Measurements from ENCODE around the gene TBCK.

The TBCK gene

GRCh38 chr4:106315968-106316772 lies at the start of gene TBCK, which contains the start of gene AIMP1:
Gene TBCK, minus strand, starts transcription at chr4:106316209. Its CDS starts 7,249 bp downstream, at chr4:106308960.
Gene AIMP1, plus strand, starts transcription at chr4:106316550. Its CDS starts 8,460 bp downstream, at chr4:106325010.
- Histone ChIP-seq H3K27ac (ENCODE audit: low read depth, low read length) (peak within 1 kb of the TSS; percentile 99), H3K4me1 (ENCODE audit: control insufficient read depth in 5 of 5, insufficient read depth in 5 of 5, low read length in 5 of 5) (peaks cover 3 to 38% (median 29%) of the 10 kb centered on the region in 5 donors)

GRCh38 chr4:106365613-106366012 lies 49.6 kb upstream of the TBCK start:
- H3K9me3 ChIP-seq (ENCODE audit: control insufficient read depth in 5 of 5, low read length in 5 of 5) = no peaks in the 10 kb centered on the region
- H3K36me3 ChIP-seq (ENCODE audit: control insufficient read depth in 5 of 5, insufficient read depth in 5 of 5, low read length in 5 of 5) = no peaks in the 10 kb centered on the region
- H3K9ac ChIP-seq (ENCODE audit: low read length in 5 of 5) = no peak overlapping the region
- no peaks in the 10 kb centered on the region for H3K27me3 ChIP-seq (ENCODE audit: control insufficient read depth in 5 of 5, insufficient read depth in 4 of 5, low read length in 5 of 5)
- H3K27ac ChIP-seq (ENCODE audit: low read depth, low read length) = no peak overlapping the region
- peaks cover 0 to 14% (median 4%) of the 10 kb centered on the region in 5 donors for H3K4me1 ChIP-seq (ENCODE audit: control insufficient read depth in 5 of 5, insufficient read depth in 5 of 5, low read length in 5 of 5)
- no peak overlapping the region for H3K4me3 ChIP-seq (ENCODE audit: low read depth in 1 of 5, low read length in 5 of 5)

More at GRCh38 chr4:106315968-106316772, at the start of gene TBCK, which contains the start of gene AIMP1:
- Histone ChIP-seq H3K36me3 (ENCODE audit: control insufficient read depth in 5 of 5, insufficient read depth in 5 of 5, low read length in 5 of 5) (peaks cover 0 to 3% (median 0%) of the 10 kb centered on the region in 5 donors), H3K9me3 (ENCODE audit: control insufficient read depth in 5 of 5, low read length in 5 of 5) (no peaks in the 10 kb centered on the region), H3K9ac (ENCODE audit: low read length in 5 of 5) (peak within 1 kb of the TSS; percentile 94 to 100 (median 99)), H3K4me3 (ENCODE audit: low read depth in 1 of 5, low read length in 5 of 5) (peak within 1 kb of the TSS; percentile 82 to 99 (median 98)), H3K27me3 (ENCODE audit: control insufficient read depth in 5 of 5, insufficient read depth in 4 of 5, low read length in 5 of 5) (no peaks in the 10 kb centered on the region)

DNA sequence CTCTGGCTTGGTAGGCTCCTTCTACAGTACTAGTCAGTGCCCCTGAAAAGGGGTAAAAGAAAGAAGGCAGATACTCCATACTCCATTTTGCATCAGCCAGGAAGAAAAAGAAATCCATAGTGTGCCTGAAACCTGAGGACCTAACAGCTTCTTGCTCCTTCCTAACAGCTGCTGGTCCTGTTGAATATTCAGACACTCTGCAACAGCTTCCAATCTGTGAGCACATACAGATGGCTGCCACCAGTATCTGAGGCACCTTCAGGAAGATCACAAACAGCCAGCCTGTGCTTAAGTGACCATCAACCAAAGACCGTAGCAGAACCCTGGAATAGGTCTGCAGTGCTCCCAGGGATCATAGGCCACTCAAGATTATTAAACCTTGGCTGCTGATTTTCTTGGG lies 48.3 kb upstream of the TBCK start:
- Histone ChIP-seq H3K9me3 (ENCODE audit: control insufficient read depth in 5 of 5, low read length in 5 of 5) (no peaks in the 10 kb centered on the region), H3K9ac (ENCODE audit: low read length in 5 of 5) (no peak overlapping the region), H3K4me1 (ENCODE audit: control insufficient read depth in 5 of 5, insufficient read depth in 5 of 5, low read length in 5 of 5) (peaks cover 0 to 12% (median 4%) of the 10 kb centered on the region in 5 donors), H3K27me3 (ENCODE audit: control insufficient read depth in 5 of 5, insufficient read depth in 4 of 5, low read length in 5 of 5) (no peaks in the 10 kb centered on the region), H3K4me3 (ENCODE audit: low read depth in 1 of 5, low read length in 5 of 5) (no peak overlapping the region), H3K36me3 (ENCODE audit: control insufficient read depth in 5 of 5, insufficient read depth in 5 of 5, low read length in 5 of 5) (no peaks in the 10 kb centered on the region), H3K27ac (ENCODE audit: low read depth, low read length) (no peak overlapping the region)

DNA sequence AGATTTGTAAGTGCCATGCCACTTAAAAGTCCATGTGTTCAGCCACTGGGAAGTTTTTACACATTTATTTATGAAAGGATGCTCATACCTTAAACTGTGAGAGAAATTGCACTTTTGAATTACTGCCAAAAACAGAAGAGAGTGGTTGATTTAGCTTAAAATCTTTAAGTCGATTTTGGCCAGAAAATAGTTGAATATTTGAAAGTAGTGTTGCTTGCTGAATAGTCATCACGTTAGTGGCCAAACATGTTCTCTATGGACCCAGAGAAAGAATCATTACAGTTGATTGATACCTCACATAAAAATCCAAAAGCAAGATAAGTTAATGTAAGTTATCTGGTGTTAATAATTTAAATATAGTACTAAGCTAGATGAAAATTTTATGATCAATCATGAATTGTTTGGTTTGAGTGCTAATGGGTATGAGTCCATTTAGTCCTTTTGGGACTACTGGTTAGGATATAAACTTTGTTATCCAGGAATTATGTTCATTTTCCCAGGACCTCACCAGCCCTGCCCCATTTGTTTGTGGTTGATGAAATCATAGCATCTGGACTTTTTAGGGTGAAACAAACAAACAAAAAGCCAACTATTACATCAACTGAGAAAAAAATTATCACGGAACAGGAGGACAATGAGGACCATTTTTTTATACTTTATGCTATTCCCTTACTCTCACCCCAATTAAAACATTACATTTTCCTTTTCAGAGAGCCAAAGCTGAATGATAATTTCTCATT lies 46.2 kb upstream of the TBCK start:
- H3K4me3 ChIP-seq (ENCODE audit: low read depth in 1 of 5, low read length in 5 of 5) = no peak overlapping the region
- H3K27ac ChIP-seq (ENCODE audit: low read depth, low read length) = no peak overlapping the region
- no peaks in the 10 kb centered on the region for H3K9me3 ChIP-seq (ENCODE audit: control insufficient read depth in 5 of 5, low read length in 5 of 5)
- H3K27me3 ChIP-seq (ENCODE audit: control insufficient read depth in 5 of 5, insufficient read depth in 4 of 5, low read length in 5 of 5) = no peaks in the 10 kb centered on the region
- peaks cover 0 to 12% (median 4%) of the 10 kb centered on the region in 5 donors for H3K4me1 ChIP-seq (ENCODE audit: control insufficient read depth in 5 of 5, insufficient read depth in 5 of 5, low read length in 5 of 5)
- H3K36me3 ChIP-seq (ENCODE audit: control insufficient read depth in 5 of 5, insufficient read depth in 5 of 5, low read length in 5 of 5) = no peaks in the 10 kb centered on the region
- H3K9ac ChIP-seq (ENCODE audit: low read length in 5 of 5) = no peak overlapping the region

DNA sequence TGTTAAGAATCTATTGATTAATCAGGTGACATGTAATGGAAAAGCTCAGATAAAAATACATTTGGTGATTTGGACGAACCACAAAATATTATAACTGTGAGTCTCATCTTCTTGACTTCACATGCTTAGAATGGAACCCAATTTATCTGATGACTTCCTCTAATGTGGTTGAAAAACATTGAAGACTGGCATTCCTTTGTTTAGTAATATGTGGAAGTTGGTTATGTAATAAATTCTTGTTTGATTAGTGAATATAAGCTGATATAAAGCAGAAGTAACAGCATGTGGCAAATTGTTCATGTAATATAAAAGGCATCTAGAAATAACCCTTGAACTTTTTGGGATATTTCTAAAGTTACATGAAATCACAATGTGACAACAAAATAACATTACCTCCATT lies 42.9 kb upstream of the TBCK start:
- peaks cover 0 to 3% (median 0%) of the 10 kb centered on the region in 5 donors for H3K4me1 ChIP-seq (ENCODE audit: control insufficient read depth in 5 of 5, insufficient read depth in 5 of 5, low read length in 5 of 5)
- no peak overlapping the region for H3K27ac ChIP-seq (ENCODE audit: low read depth, low read length)
- H3K9me3 ChIP-seq (ENCODE audit: control insufficient read depth in 5 of 5, low read length in 5 of 5) = no peaks in the 10 kb centered on the region
- H3K9ac ChIP-seq (ENCODE audit: low read length in 5 of 5) = no peak overlapping the region
- no peaks in the 10 kb centered on the region for H3K36me3 ChIP-seq (ENCODE audit: control insufficient read depth in 5 of 5, insufficient read depth in 5 of 5, low read length in 5 of 5)
- no peaks in the 10 kb centered on the region for H3K27me3 ChIP-seq (ENCODE audit: control insufficient read depth in 5 of 5, insufficient read depth in 4 of 5, low read length in 5 of 5)
- H3K4me3 ChIP-seq (ENCODE audit: low read depth in 1 of 5, low read length in 5 of 5) = no peak overlapping the region

- peaks cover 2 to 11% (median 5%) of the 10 kb centered on the region in 5 donors for H3K36me3 ChIP-seq (ENCODE audit: control insufficient read depth in 5 of 5, insufficient read depth in 5 of 5, low read length in 5 of 5)
- H3K27me3 ChIP-seq (ENCODE audit: control insufficient read depth in 5 of 5, insufficient read depth in 4 of 5, low read length in 5 of 5) = no peaks in the 10 kb centered on the region
- H3K4me1 ChIP-seq (ENCODE audit: control insufficient read depth in 5 of 5, insufficient read depth in 5 of 5, low read length in 5 of 5) = peaks cover 0 to 3% (median 0%) of the 10 kb centered on the region in 5 donors
- H3K9me3 ChIP-seq (ENCODE audit: control insufficient read depth in 5 of 5, low read length in 5 of 5) = no peaks in the 10 kb centered on the region
- no peak overlapping the region for H3K27ac ChIP-seq (ENCODE audit: low read depth, low read length)
- H3K9ac ChIP-seq (ENCODE audit: low read length in 5 of 5) = peak overlapping the region in 1 of 5 donors; percentile 8
- peak overlapping the region in 2 of 5 donors; percentile 7 to 54 for H3K4me3 ChIP-seq (ENCODE audit: low read depth in 1 of 5, low read length in 5 of 5)
Measured at GRCh38 chr4:106355193-106355592, 39.2 kb upstream of the TBCK start.

DNA sequence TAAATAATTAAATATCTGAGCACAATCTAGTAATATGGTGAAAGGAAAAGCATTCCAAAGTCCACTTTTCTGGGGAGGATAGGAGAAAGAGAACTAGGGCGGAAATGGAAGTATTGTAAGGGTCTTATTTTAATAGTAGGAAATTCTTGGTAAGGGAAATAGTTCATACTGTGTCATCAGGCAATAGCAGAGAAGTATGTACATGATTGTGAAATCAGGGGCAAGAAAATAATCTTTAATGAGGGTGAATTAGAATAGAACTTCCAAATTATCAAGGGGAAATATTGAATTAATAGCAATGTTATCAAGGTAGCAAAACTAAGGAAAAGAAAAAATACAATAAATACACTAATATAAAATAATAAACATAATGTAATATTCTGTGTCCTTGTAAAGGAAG lies 37.8 kb upstream of the TBCK start:
- peaks cover 0 to 3% (median 0%) of the 10 kb centered on the region in 5 donors for H3K4me1 ChIP-seq (ENCODE audit: control insufficient read depth in 5 of 5, insufficient read depth in 5 of 5, low read length in 5 of 5)
- no peaks in the 10 kb centered on the region for H3K27me3 ChIP-seq (ENCODE audit: control insufficient read depth in 5 of 5, insufficient read depth in 4 of 5, low read length in 5 of 5)
- peaks cover 5 to 17% (median 10%) of the 10 kb centered on the region in 5 donors for H3K36me3 ChIP-seq (ENCODE audit: control insufficient read depth in 5 of 5, insufficient read depth in 5 of 5, low read length in 5 of 5)

GRCh38 chr4:106351016-106351415 lies 35.0 kb upstream of the TBCK start:
- Histone ChIP-seq H3K27ac (ENCODE audit: low read depth, low read length) (no peak overlapping the region), H3K9ac (ENCODE audit: low read length in 5 of 5) (no peak overlapping the region), H3K36me3 (ENCODE audit: control insufficient read depth in 5 of 5, insufficient read depth in 5 of 5, low read length in 5 of 5) (peaks cover 20 to 37% (median 23%) of the 10 kb centered on the region in 5 donors), H3K4me1 (ENCODE audit: control insufficient read depth in 5 of 5, insufficient read depth in 5 of 5, low read length in 5 of 5) (peaks cover 0 to 3% (median 0%) of the 10 kb centered on the region in 5 donors), H3K9me3 (ENCODE audit: control insufficient read depth in 5 of 5, low read length in 5 of 5) (no peaks in the 10 kb centered on the region), H3K4me3 (ENCODE audit: low read depth in 1 of 5, low read length in 5 of 5) (no peak overlapping the region), H3K27me3 (ENCODE audit: control insufficient read depth in 5 of 5, insufficient read depth in 4 of 5, low read length in 5 of 5) (no peaks in the 10 kb centered on the region)

More for the DNA sequence above, 37.8 kb upstream of the TBCK start:
- no peak overlapping the region for H3K9ac ChIP-seq (ENCODE audit: low read length in 5 of 5)
- H3K9me3 ChIP-seq (ENCODE audit: control insufficient read depth in 5 of 5, low read length in 5 of 5) = no peaks in the 10 kb centered on the region
- no peak overlapping the region for H3K27ac ChIP-seq (ENCODE audit: low read depth, low read length)
- H3K4me3 ChIP-seq (ENCODE audit: low read depth in 1 of 5, low read length in 5 of 5) = no peak overlapping the region

DNA sequence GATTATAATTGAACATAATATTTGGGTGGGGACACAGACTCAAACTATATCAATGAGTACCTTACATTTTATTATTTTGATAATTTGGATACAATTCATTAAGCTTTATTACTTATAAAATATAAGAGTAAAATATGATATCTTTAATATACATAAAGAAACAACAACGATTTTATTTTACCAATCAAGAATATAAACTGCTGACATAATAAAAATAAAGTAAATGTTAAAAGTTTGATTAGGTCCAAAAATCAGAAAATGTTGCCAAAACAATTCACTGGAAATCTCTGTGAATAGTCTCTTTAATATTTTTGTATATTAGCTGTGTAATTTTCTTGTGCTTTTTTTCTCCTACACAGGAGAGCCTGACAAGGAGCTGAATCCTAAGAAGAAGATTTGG lies 31.2 kb upstream of the TBCK start:
- no peaks in the 10 kb centered on the region for H3K27me3 ChIP-seq (ENCODE audit: control insufficient read depth in 5 of 5, insufficient read depth in 4 of 5, low read length in 5 of 5)
- peaks cover 21 to 37% (median 28%) of the 10 kb centered on the region in 5 donors for H3K36me3 ChIP-seq (ENCODE audit: control insufficient read depth in 5 of 5, insufficient read depth in 5 of 5, low read length in 5 of 5)
- no peak overlapping the region for H3K27ac ChIP-seq (ENCODE audit: low read depth, low read length)
- no peaks in the 10 kb centered on the region for H3K4me1 ChIP-seq (ENCODE audit: control insufficient read depth in 5 of 5, insufficient read depth in 5 of 5, low read length in 5 of 5)
- H3K9ac ChIP-seq (ENCODE audit: low read length in 5 of 5) = no peak overlapping the region
- no peak overlapping the region for H3K4me3 ChIP-seq (ENCODE audit: low read depth in 1 of 5, low read length in 5 of 5)
- no peaks in the 10 kb centered on the region for H3K9me3 ChIP-seq (ENCODE audit: control insufficient read depth in 5 of 5, low read length in 5 of 5)

DNA sequence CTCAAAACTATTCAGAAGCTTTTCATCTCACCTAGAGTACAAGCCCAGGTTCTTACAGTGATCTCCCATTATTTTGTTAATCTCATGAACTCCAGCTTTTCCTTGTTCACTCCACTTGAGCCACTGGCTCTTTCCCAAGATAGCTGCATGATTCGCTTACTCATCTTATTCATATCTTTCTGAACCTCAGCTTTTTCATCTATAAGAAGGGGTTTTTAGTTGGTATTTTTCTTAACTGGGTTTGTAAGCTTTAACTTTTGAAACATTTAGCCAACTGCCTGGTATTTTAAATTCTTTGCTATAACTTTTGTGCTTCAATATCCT lies 28.6 kb upstream of the TBCK start:
- Histone ChIP-seq H3K9me3 (ENCODE audit: control insufficient read depth in 5 of 5, low read length in 5 of 5) (no peaks in the 10 kb centered on the region), H3K27me3 (ENCODE audit: control insufficient read depth in 5 of 5, insufficient read depth in 4 of 5, low read length in 5 of 5) (no peaks in the 10 kb centered on the region)

More for the DNA sequence above, 28.6 kb upstream of the TBCK start:
- Histone ChIP-seq H3K27ac (ENCODE audit: low read depth, low read length) (no peak overlapping the region), H3K4me1 (ENCODE audit: control insufficient read depth in 5 of 5, insufficient read depth in 5 of 5, low read length in 5 of 5) (no peaks in the 10 kb centered on the region), H3K4me3 (ENCODE audit: low read depth in 1 of 5, low read length in 5 of 5) (no peak overlapping the region), H3K9ac (ENCODE audit: low read length in 5 of 5) (no peak overlapping the region), H3K36me3 (ENCODE audit: control insufficient read depth in 5 of 5, insufficient read depth in 5 of 5, low read length in 5 of 5) (peaks cover 16 to 37% (median 20%) of the 10 kb centered on the region in 5 donors)

All from subcutaneous abdominal adipose tissue (tissue), 5 donors.